SK-N-SH treated with all-trans-retinoic acid at 6 μM for 48 hours (cell line): ENCODE data around the gene LTN1.
"Not testable (repeated sequence)": the region's sequence is repeated elsewhere in the genome, so short reads cannot be mapped to it uniquely, and the experiment has no call there.

ENCODE experiments used
- ATAC-seq: fragments of 200-7000 bp; cut with Tn5 transposase; 3 replicates; pipeline ENCODE4 v1.9.1; 2020; ENCODE audit warnings: mild to moderate bottlenecking, moderate library complexity
- ARNTL ChIP-seq: fragments of 450-650 bp; formaldehyde crosslinking; IDR thresholded peaks from 2 replicates; pipeline ENCODE4 v1.5.0; 2020; ENCODE audit warnings: low read depth, mild to moderate bottlenecking, moderate library complexity, borderline replicate concordance
- BACH2 ChIP-seq: fragments of 250-450 bp; sonication (Bioruptor Pico); IDR thresholded peaks from 2 replicates; pipeline ENCODE4 v1.9.0; 2021; ENCODE audit warnings: mild to moderate bottlenecking, borderline replicate concordance
- CREB5 ChIP-seq: fragments of 250-450 bp; sonication (Bioruptor Pico); IDR thresholded peaks from 2 replicates; pipeline ENCODE4 v1.5.1; 2020; ENCODE audit warnings: low read depth, mild to moderate bottlenecking, moderate library complexity
- CSDC2 ChIP-seq: fragments of 250-450 bp; sonication (Bioruptor Pico); IDR thresholded peaks from 2 replicates; pipeline ENCODE4 v1.5.0; 2020; ENCODE audit warnings: mild to moderate bottlenecking, moderate library complexity
- CSRNP3 ChIP-seq: fragments of 250-450 bp; sonication (Bioruptor Pico); IDR thresholded peaks from 2 replicates; pipeline ENCODE4 v1.5.1; 2021; ENCODE audit warnings: mild to moderate bottlenecking, moderate library complexity
- GLIS3 ChIP-seq: fragments of 250-450 bp; sonication (Bioruptor Pico); IDR thresholded peaks from 2 replicates; pipeline ENCODE4 v1.5.0; 2020; ENCODE audit warnings: mild to moderate bottlenecking, moderate library complexity
- ISL1 ChIP-seq: fragments of 250-450 bp; sonication (Bioruptor Pico); IDR thresholded peaks from 2 replicates; pipeline ENCODE4 v2.1.2; 2022; ENCODE audit warnings: mild to moderate bottlenecking, moderate library complexity
- OSR1 ChIP-seq: fragments of 250-450 bp; sonication (Bioruptor Pico); IDR thresholded peaks from 2 replicates; pipeline ENCODE4 v1.8.0; 2022; ENCODE audit warnings: moderate library complexity, mild to moderate bottlenecking, inconsistent platforms
- POU6F1 ChIP-seq: fragments of 250-450 bp; sonication (Bioruptor Pico); IDR thresholded peaks from 2 replicates; pipeline ENCODE4 v1.8.0; 2021; ENCODE audit warnings: low read depth, mild to moderate bottlenecking, moderate library complexity, borderline replicate concordance
- PPARA ChIP-seq: fragments of 250-450 bp; sonication (Bioruptor Pico); IDR thresholded peaks from 2 replicates; pipeline ENCODE4 v1.5.0; 2020; ENCODE audit warnings: mild to moderate bottlenecking, borderline replicate concordance
- RARB ChIP-seq: fragments of 250-450 bp; sonication (Bioruptor Pico); IDR thresholded peaks from 2 replicates; pipeline ENCODE4 v1.8.0; 2021; ENCODE audit warnings: mild to moderate bottlenecking, moderate library complexity
- TCF4 ChIP-seq: fragments of 250-450 bp; sonication (Bioruptor Pico); IDR thresholded peaks from 2 replicates; pipeline ENCODE4 v1.8.0; 2021; ENCODE audit warnings: mild to moderate bottlenecking, moderate library complexity, borderline replicate concordance
- TOX ChIP-seq: fragments of 250-450 bp; sonication (Bioruptor Pico); IDR thresholded peaks from 2 replicates; pipeline ENCODE4 v1.8.0; 2021; ENCODE audit warnings: mild to moderate bottlenecking, moderate library complexity, borderline replicate concordance
- TSHZ2 ChIP-seq: fragments of 250-450 bp; sonication (Bioruptor Pico); IDR thresholded peaks from 2 replicates; pipeline ENCODE4 v1.5.0; 2020; ENCODE audit warnings: mild to moderate bottlenecking, moderate library complexity
- ZC3H10 ChIP-seq: fragments of 250-450 bp; sonication (Bioruptor Pico); IDR thresholded peaks from 2 replicates; pipeline ENCODE4 v1.5.1; 2021; ENCODE audit warnings: mild to moderate bottlenecking, moderate library complexity
- ZFP3 ChIP-seq: fragments of 250-450 bp; sonication (Bioruptor Pico); IDR thresholded peaks from 2 replicates; pipeline ENCODE4 v1.5.0; 2020; ENCODE audit warnings: mild to moderate bottlenecking, moderate library complexity
- ZFP30 ChIP-seq: fragments of 450-650 bp; formaldehyde crosslinking; IDR thresholded peaks from 2 replicates; pipeline ENCODE4 v1.5.0; 2022; ENCODE audit warnings: mild to moderate bottlenecking, moderate library complexity
- ZNF565 ChIP-seq: fragments of 450-650 bp; formaldehyde crosslinking; conservative IDR thresholded peaks from 2 replicates; pipeline ENCODE4 v1.5.0; 2020; ENCODE audit warnings: low read depth, mild to moderate bottlenecking, moderate library complexity
- ZNF70 ChIP-seq: fragments of 450-650 bp; formaldehyde crosslinking; IDR thresholded peaks from 2 replicates; pipeline ENCODE4 v1.5.0; 2020; ENCODE audit warnings: mild to moderate bottlenecking, moderate library complexity
- ZNF8 ChIP-seq: fragments of 450-650 bp; formaldehyde crosslinking; IDR thresholded peaks from 2 replicates; pipeline ENCODE4 v1.5.0; 2020; ENCODE audit warnings: mild to moderate bottlenecking, moderate library complexity

Gene LTN1

GRCh38 chr21:29018540-29018939 is 25.9 kb upstream of the LTN1 start:
- no peak for TF ChIP-seq CSRNP3 (CRISPR knock-in tag)
- no peak for TF ChIP-seq ZFP3 (CRISPR knock-in tag)
- no peak for TF ChIP-seq GLIS3 (CRISPR knock-in tag)
- no peak for TF ChIP-seq OSR1 (CRISPR knock-in tag)
- no peak for TF ChIP-seq RARB (CRISPR knock-in tag)
- no peak for TF ChIP-seq ZC3H10 (CRISPR knock-in tag)
- TF ChIP-seq CSDC2 (CRISPR knock-in tag) = no peak
- TF ChIP-seq ZNF8 = no peak
- TF ChIP-seq ZFP30 = no peak
- TF ChIP-seq, all 23 proteins: peak for 0
- ATAC-seq = peak; percentile 70

GRCh38 chr21:29017639-29018237 is 25.1 kb upstream of the LTN1 start:
- ATAC-seq = no peak
- TF ChIP-seq OSR1 (CRISPR knock-in tag) (no peak), PPARA (CRISPR knock-in tag) (no peak), RARB (CRISPR knock-in tag) (no peak), ZNF565 (CRISPR knock-in tag) (no peak), TSHZ2 (CRISPR knock-in tag) (no peak), ZFP3 (CRISPR knock-in tag) (no peak), BACH2 (CRISPR knock-in tag) (no peak), POU6F1 (CRISPR knock-in tag) (no peak)

GRCh38 chr21:29011236-29011635 is 18.6 kb upstream of the LTN1 start:
- not testable (repeated sequence) for ATAC-seq

GRCh38 chr21:29008367-29008766 is 15.7 kb upstream of the LTN1 start:
- ATAC-seq = no peak
- no peak for TF ChIP-seq ZNF8
- TF ChIP-seq GLIS3 (CRISPR knock-in tag) = no peak
- TF ChIP-seq TOX (CRISPR knock-in tag) = no peak
- TF ChIP-seq ZFP3 (CRISPR knock-in tag) = no peak
- TF ChIP-seq ZNF565 (CRISPR knock-in tag) = no peak
- TF ChIP-seq CSRNP3 (CRISPR knock-in tag) = no peak
- no peak for TF ChIP-seq BACH2 (CRISPR knock-in tag)
- no peak for TF ChIP-seq PPARA (CRISPR knock-in tag)
- TF ChIP-seq ZC3H10 (CRISPR knock-in tag) = no peak
- TF ChIP-seq ARNTL (CRISPR knock-in tag) = no peak
- TF ChIP-seq ZNF70 (CRISPR knock-in tag) = no peak
- no peak for TF ChIP-seq CREB5 (CRISPR knock-in tag)
- no peak for TF ChIP-seq CSDC2 (CRISPR knock-in tag)
- TF ChIP-seq TCF4 (CRISPR knock-in tag) = no peak
- no peak for TF ChIP-seq TSHZ2 (CRISPR knock-in tag)
- no peak for TF ChIP-seq POU6F1 (CRISPR knock-in tag)
- TF ChIP-seq RARB (CRISPR knock-in tag) = no peak
- TF ChIP-seq ISL1 = no peak
- no peak for TF ChIP-seq ZFP30
- TF ChIP-seq, all 23 proteins: peak for 0
